ENCODE results near the gene LY6G5C.

LY6G5C gene

GRCh38 chr6:31631209-31631608 is 49.7 kb downstream of the LY6G5C start:
- no peak for TF ChIP-seq CTCF (IDR thresholded peaks at IDR 0.05; ENCODE audit: extremely low read depth, missing control alignments)
- no peak for DNase-seq (ENCODE audit: low spot score)

- no peak for DNase-seq (ENCODE audit: low spot score)
- no peak for TF ChIP-seq CTCF (IDR thresholded peaks at IDR 0.05; ENCODE audit: extremely low read depth, missing control alignments)
Measured at GRCh38 chr6:31630177-31630934, 50.5 kb downstream of the LY6G5C start.

GRCh38 chr6:31629014-31629413 is 51.9 kb downstream of the LY6G5C start:
- DNase-seq (ENCODE audit: low spot score) = no peak
- TF ChIP-seq CTCF (IDR thresholded peaks at IDR 0.05; ENCODE audit: extremely low read depth, missing control alignments) = no peak

GRCh38 chr6:31627690-31628287 is 53.1 kb downstream of the LY6G5C start:
- no peak for DNase-seq (ENCODE audit: low spot score)
- no peak for TF ChIP-seq CTCF (IDR thresholded peaks at IDR 0.05; ENCODE audit: extremely low read depth, missing control alignments)

- DNase-seq (ENCODE audit: low spot score) = no peak
- TF ChIP-seq CTCF (IDR thresholded peaks at IDR 0.05; ENCODE audit: extremely low read depth, missing control alignments) = no peak
Measured at GRCh38 chr6:31626952-31627351, 53.9 kb downstream of the LY6G5C start.
